Vagina (tissue), 2 donors: ENCODE measurements around the gene PRKCQ.

Source experiments
- CTCF ChIP-seq, 3 experiments: fragments of 450-650 bp in 2 of 3; fragments of 200-600 bp in 1 of 3; sonication (generic) in 1 of 3; IDR thresholded peaks; one replicate each; pipeline ENCODE4 v1.5.1; 2017 to 2019; ENCODE audit warnings: antibody characterized with exemption in 3 of 3, mild to moderate bottlenecking in 2 of 3, moderate library complexity in 2 of 3
- POLR2A ChIP-seq, 2 donors: fragments of 450-650 bp; IDR thresholded peaks; one replicate each; pipeline ENCODE4 v1.6.1; 2017; ENCODE audit warnings: antibody characterized with exemption in 2 of 2, mild to moderate bottlenecking in 2 of 2, moderate library complexity in 2 of 2
- POLR2AphosphoS5 ChIP-seq, 2 donors: sonication (generic); formaldehyde crosslinking; IDR thresholded peaks; one replicate each; pipeline ENCODE4 v1.9.0; 2017; ENCODE audit warnings: antibody characterized with exemption in 2 of 2, mild to moderate bottlenecking in 2 of 2, low read depth in 1 of 2; ENCODE audit not compliant: insufficient read depth in 1 of 2

- TF ChIP-seq POLR2A (IDR thresholded peaks at IDR 0.05) (no peak), CTCF (IDR thresholded peaks at IDR 0.05) (no peak), POLR2AphosphoS5 (IDR thresholded peaks at IDR 0.05; ENCODE audit: insufficient read depth in 1 of 2, low read depth in 1 of 2) (no peak)
Observed at GRCh38 chr10:6588082-6588481, 8.0 kb upstream of the PRKCQ start.
